GM12892 (cell line): ENCODE results near the gene SRA1.
A peak's percentile ranks its signal among the peaks of the same experiment; 100 is the strongest.

Source experiments
- DNase-seq: peaks from one replicate; pipeline ENCODE4 v3.0.0; 2011; ENCODE audit not compliant: insufficient read length
- FAIRE-seq: peaks from 2 replicates; lab custom pipeline; 2011; peaks lifted over from hg19 to GRCh38; lab: Jason Lieb, UNC
- POLR2A ChIP-seq: IDR thresholded peaks from 2 replicates; pipeline ENCODE4 v1.6.1; 2011; ENCODE audit warnings: low read depth, low read length, control low read depth
- POLR2AphosphoS5 ChIP-seq: IDR thresholded peaks from 2 replicates; pipeline ENCODE4 v1.6.1; 2011; ENCODE audit warnings: low read depth, low read length, control low read depth
- TAF1 ChIP-seq: IDR thresholded peaks from 2 replicates; pipeline ENCODE4 v1.6.1; 2011; ENCODE audit warnings: low read depth, mild to moderate bottlenecking, control low read depth, low read length, borderline replicate concordance

Gene SRA1

DNA sequence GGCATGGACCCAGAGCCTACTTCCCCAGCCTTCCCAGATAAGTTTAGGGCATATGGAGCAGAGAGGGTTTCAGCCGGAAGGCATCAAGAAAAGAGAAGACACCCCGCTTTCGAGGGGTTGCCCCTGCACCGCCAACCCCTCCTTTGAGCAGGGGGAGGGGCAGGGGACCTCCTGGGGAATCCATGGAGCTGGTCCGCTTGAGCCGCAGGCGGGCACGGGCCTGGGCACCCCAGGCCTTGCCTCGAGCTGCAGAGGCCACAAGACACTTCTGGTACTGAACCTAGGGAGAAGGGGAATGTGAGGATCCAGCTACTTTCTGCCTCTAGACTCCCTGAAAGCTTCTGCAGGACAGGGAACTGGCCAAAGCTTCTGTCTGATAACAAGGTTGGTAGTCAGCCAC lies 1.3 kb upstream of the SRA1 start:
- DNase-seq (no peak), FAIRE-seq (no peak)
- TF ChIP-seq TAF1 (no peak), POLR2AphosphoS5 (no peak), POLR2A (no peak)

DNA sequence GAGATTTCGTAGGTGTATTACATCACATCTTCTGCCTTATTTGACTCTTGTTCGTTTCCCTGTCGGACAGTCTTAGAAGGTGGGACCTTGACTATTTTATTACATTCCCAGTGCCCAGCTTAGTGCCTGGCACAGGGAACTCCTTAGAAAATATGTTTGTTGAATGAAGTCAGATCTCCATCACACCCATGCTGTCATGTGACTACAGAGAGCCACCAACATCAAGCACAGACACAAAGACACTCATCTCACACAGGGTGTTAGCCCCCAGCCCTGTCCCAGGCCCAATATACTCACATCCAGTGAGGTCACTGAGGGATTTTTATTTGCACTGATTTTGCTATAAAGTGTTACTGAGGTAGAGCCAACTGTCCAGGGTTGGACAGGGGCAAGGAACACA lies 692 bp upstream of the SRA1 start:
- FAIRE-seq (no peak), DNase-seq (no peak)
- TF ChIP-seq POLR2AphosphoS5 (no peak), POLR2A (no peak), TAF1 (no peak)

DNA sequence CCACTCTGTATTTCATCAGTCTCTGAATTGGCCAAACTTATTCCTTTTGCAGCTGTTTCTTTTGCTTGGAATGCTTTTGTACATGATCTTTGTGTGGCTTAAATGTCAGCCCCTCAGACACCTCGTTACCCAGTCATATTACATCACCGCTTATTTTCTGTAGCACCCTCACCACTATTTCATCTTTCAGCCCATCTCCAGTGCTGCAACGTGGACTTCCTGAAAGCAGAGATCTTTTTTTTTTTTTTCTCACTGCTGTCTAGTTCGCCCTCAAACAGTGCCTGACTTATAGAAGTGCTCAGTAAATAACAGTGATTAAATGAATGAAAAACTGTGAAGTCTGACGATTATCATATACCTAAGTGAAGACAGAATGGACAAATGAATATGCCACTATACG lies 835 bp downstream of the SRA1 start:
- TF ChIP-seq TAF1 (no peak), POLR2AphosphoS5 (no peak), POLR2A (no peak)
- no peak for FAIRE-seq
- no peak for DNase-seq

DNA sequence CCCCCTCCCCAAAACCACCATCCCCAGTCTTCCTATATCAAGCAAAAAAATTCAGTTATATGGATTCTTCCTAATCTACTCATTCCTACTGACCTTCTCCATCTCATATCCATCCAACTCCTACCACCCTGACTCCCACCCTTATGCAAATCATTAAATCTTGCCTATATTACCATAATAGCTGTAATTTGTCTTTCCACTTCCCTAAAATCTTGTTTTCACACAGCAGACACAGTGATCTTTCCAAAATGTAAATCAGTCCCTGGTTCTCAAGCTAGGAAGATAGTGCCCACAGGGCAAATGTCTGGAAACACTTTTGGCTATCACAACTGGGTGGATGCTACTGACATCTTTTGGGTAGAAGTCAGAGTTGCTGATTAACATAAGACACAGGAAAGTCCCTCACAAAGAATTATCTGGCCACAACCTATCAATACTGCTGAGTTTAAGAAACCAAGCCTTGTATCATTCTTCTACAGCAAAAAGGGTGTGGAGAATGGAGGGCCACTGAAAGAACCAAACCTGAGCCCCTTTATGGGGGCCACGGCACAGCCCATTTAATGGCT lies 1.4 kb downstream of the SRA1 start:
- TF ChIP-seq POLR2A (no peak), TAF1 (no peak), POLR2AphosphoS5 (no peak)
- FAIRE-seq (peak; percentile 48), DNase-seq (no peak)

DNA sequence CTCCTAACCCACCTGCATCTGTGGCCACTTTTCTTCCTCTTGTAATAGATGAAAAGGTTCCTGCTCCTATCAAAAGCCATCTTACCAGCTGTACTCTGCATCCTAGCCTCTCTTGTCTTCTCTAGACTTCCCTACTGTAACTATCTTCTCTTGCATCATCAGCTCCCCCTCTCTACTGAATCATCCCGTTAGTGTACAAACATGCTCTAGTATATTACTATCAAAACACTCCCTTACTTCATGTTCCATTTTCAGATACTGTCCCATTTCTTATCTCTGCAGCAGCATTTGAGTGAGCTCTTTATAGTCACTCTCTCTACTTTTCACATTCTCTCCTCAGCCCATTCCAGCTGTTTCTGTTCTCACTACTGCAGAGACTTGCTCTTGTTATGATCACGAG lies 2.8 kb downstream of the SRA1 start:
- no peak for FAIRE-seq
- DNase-seq: no peak
- TF ChIP-seq POLR2AphosphoS5: peak; percentile 68; the same call in 1 of the 2 replicates
- peak; percentile 14; the same call in 1 of the 2 replicates for TF ChIP-seq POLR2A
- TF ChIP-seq TAF1: no peak

DNA sequence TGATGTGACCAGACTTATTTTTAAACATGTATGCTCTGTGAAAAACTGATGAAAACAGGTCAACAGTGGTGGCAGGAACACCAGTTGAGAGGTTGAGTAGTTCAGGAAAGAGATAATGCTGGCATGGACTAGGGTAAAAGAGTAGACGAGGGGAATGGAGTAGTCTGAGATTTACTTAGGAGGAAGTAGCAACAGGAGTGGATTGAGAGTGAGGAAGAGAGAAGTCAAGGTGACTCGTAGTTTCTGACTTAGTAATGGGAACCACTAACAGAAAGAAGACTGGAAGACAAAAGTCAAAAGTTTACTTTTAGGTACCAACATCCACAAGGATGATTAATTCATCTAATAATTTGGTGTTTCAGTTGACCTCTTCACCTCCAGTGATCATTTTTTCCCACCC lies 3.6 kb downstream of the SRA1 start:
- no peak for TF ChIP-seq POLR2AphosphoS5
- TF ChIP-seq POLR2A: no peak
- no peak for TF ChIP-seq TAF1
- peak; percentile 5 for FAIRE-seq
- DNase-seq: no peak

DNA sequence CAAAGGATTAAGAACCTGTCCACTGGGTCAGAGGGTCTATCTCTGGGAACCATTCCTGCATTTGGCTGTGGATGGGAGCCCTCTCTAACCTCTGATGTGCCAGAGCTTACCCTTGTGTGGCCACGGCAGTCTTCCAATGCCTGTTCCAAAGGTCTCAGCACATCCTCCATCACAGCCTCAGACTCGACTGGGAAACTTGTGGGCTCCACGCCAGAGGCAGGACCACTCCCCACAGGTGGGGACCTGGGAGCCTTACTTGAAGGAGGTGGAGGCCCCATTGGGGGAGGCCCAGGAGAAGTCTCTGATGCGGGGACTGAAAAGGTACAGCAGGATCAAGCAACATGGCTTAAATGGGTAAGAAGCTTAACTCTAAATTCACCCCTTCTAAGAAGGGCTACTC lies 5.4 kb downstream of the SRA1 start:
- DNase-seq: no peak
- FAIRE-seq: no peak
- TF ChIP-seq POLR2A (no peak), POLR2AphosphoS5 (no peak), TAF1 (no peak)

DNA sequence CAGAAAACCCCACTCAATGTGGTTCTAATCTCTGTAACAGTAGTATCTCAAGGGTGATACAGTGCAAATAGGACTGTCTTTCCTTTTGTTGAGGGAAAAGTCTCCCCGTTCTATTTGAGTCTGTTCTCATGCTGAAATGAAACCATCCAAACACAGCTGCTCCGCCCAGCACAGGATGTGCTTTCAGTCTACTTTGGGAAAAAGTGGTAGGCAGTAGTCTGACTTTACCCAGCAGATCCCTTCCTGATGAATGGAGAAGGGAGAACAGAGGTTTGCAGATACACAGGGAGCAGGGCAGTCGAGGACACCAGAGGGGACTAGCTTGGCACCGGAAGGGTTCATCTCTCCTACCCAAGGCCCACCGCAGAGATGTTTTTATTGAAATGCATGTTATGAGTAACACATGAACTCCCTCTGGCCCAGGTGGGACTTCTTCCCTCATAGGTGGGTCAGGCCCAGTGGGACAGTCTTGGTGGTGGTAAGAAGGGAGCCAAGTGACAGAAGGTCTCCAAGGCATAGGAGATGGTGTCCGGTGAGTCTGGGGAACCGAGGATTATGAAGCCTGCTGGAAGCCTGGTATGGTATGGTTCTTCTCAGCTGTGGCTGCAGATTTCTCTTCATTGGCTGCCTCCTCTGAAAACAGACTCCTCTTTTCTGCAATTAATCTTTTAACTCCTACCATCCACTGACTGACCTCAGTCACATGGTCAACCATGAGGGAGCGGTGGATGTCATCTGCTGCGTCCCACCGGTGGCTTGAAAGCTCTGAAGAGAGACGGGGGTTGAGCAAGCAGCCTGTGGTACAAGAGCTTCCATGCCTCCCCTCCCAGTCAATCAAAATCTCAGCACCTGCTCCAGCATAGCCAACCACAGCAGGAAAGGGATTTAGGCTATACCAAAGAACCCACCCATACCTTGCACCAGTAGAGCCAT lies 6.9 kb downstream of the SRA1 start:
- no peak for TF ChIP-seq TAF1
- no peak for TF ChIP-seq POLR2A
- TF ChIP-seq POLR2AphosphoS5: no peak; the same call in 1 of the 2 replicates

DNA sequence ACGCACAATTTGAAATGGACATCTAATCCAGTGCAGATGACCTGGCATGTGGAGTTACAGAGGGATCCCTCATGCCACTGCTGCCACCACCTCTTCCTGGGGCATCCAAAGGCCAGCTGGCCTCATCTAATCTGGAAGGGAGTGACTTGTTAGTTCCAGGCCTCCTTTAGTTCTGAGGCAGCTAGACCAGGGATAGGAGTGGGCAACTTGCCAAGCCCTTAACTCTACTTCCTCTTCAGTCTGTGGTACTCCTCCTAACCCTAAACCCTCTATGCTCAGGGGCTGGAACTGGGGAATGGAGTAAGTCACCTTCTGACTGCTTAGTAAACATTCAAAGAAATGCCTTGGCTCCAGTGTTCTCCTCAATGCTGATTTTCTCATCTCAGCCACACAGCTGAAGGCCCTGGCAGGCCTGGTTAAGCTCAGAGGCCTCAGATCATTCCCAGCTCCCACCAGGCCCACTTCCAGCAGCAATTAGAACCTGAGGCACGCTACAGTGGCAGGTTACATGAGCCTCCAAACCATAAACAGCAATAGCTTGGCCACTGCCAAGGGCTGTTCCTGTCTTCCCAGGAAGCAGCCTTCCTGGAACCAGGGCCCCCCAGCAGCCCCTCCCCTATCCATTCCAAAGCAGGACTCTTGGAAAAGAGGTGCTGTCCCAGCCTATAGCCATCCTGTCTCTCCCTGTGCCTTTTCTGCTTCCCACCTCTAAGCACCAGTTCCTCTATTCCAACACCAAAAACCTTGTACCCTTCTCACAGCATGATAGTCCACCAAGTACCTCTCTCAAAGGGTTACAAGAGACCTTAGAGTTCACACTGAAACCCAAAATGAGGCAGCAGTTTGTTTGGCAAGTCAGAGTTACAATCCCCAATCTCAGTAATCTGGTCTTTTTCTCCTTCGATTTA lies 7.8 kb downstream of the SRA1 start:
- no peak for DNase-seq
- TF ChIP-seq POLR2A (peak; percentile 55; the same call in 1 of the 2 replicates), POLR2AphosphoS5 (no peak; the same call in 1 of the 2 replicates), TAF1 (no peak)
- no peak for FAIRE-seq

More for the DNA sequence above, 6.9 kb downstream of the SRA1 start:
- no peak for FAIRE-seq
- no peak for DNase-seq

DNA sequence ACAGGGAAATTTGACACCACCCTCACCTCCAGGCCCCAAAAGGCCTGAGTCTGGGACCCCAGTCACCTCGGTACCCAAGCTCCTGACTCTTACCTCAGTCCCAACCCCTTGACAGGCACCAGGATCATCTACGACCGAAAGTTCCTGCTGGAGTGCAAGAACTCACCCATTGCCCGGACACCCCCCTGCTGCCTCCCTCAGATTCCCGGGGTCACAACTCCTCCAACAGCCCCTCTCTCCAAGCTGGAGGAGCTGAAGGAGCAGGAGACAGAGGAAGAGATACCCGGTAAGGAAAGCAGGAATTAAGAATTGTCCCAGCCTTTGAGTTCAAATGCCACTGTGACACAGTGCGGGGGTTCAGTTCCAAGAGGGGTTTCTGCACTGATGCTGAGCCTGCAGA lies 8.5 kb downstream of the SRA1 start:
- FAIRE-seq: no peak
- no peak for TF ChIP-seq TAF1
- TF ChIP-seq POLR2AphosphoS5: no peak
- no peak for TF ChIP-seq POLR2A
- DNase-seq: no peak

DNA sequence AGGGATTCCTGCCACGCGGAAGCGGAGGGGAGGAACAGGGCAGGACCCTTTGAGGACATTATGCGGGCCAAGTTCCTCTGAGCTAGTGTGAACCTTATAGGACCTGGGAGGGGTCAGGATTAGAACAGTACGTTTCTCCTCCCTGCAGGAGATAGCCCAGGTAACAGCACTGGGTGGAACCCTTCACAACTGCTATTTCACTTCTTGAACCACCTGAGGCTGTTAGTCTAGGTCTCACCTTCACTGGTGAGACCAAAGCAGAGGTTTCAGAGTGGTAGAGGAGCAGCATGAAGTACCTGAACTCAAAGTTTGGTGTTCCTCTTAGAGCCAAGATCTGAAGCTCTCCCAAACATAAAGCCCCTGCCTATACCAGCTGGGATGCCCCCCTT lies 9.0 kb downstream of the SRA1 start:
- DNase-seq (no peak), FAIRE-seq (no peak)
- TF ChIP-seq POLR2A: no peak
- TF ChIP-seq POLR2AphosphoS5: no peak; the same call in 1 of the 2 replicates
- TF ChIP-seq TAF1: no peak
